ENCODE data around the gene ABLIM2. TPM values are rescaled to one million over a fixed set of nuclear protein-coding genes. Genes with fewer than 3 reads are reported as not detected.

The ABLIM2 gene
- total RNA-seq, 1 experiment from 2014 or later, result 6.1 TPM

GRCh38 chr4:7983296-7983695 is 175.3 kb downstream of the ABLIM2 start:
- POLR2A ChIA-PET, result no interaction called here
- no peaks in the 10 kb centered on the region for H3K27me3 ChIP-seq (ENCODE audit: insufficient read depth, low read length)
- no peak overlapping the region for H2AFZ ChIP-seq (ENCODE audit: low read depth, low read length, poor library complexity, severe bottlenecking)
- peaks cover 13 to 18% of the 10 kb centered on the region in 2 experiments for H3K4me1 ChIP-seq (ENCODE audit: control insufficient read depth in 1 of 2, insufficient read depth in 2 of 2, low read length in 2 of 2)
- no peaks in the 10 kb centered on the region for H4K20me1 ChIP-seq (ENCODE audit: insufficient read depth)
- no peaks in the 10 kb centered on the region for H3K9me2 ChIP-seq (ENCODE audit: insufficient read depth)
- no peak overlapping the region for H3K4me2 ChIP-seq (ENCODE audit: low read length)
- RAD21 ChIA-PET (ENCODE audit: low non-redundant PET in 1 of 2, low total read pairs in 2 of 2, uncharacterized antibody in 2 of 2, unreplicated experiment in 2 of 2), result interaction anchor here in 1 of 2 experiments (0.6 kb wide), 1 partner anchor 142 kb away, joined by 3 read pairs; no protein-coding TSS in a partner anchor
- no peak for TF ChIP-seq SP1 (IDR thresholded peaks at IDR 0.05; ENCODE audit: low read depth)
- no peak for TF ChIP-seq POLR2A (IDR thresholded peaks at IDR 0.05; ENCODE audit: borderline replicate concordance, extremely low read depth, insufficient read depth, insufficient read length)
- TF ChIP-seq EZH2phosphoT487 (IDR thresholded peaks at IDR 0.05; ENCODE audit: borderline replicate concordance), result no peak
- no peak for TF ChIP-seq CEBPB (IDR thresholded peaks at IDR 0.05; ENCODE audit: low read depth)
- no peak for TF ChIP-seq POLR2AphosphoS5 (IDR thresholded peaks at IDR 0.05; ENCODE audit: low read depth, low read length)
- TF ChIP-seq SIN3A (IDR thresholded peaks at IDR 0.05; ENCODE audit: low read depth), result no peak
- no peak overlapping the region for H3K9ac ChIP-seq (ENCODE audit: low read length)
- no peaks in the 10 kb centered on the region for H3K36me3 ChIP-seq (ENCODE audit: control insufficient read depth in 1 of 2, insufficient read depth in 2 of 2, low read length in 2 of 2)
- BruUV-seq (replicated peaks), result no TSS peak
- intact Hi-C loops (cut with micrococcal nuclease), result no loop called here
- CTCF ChIA-PET, result interaction anchor here (6.8 kb wide), 1 partner anchor 179 kb away, joined by 82 read pairs; no protein-coding TSS in a partner anchor
- no peaks in the 10 kb centered on the region for H3K79me2 ChIP-seq (ENCODE audit: insufficient read depth, low read length)
- no peak for DNase-seq (ENCODE audit: low read depth, low spot score)
- H3K4me3 ChIP-seq (replicated peaks in 1 of 2; ENCODE audit: low read depth in 1 of 2, low read length in 2 of 2), result no peak overlapping the region
- ATAC-seq, result no peak
- H3K27ac ChIP-seq (ENCODE audit: low read depth, low read length), result no peak overlapping the region
- H3K9me3 ChIP-seq (ENCODE audit: control insufficient read depth in 1 of 2, insufficient read depth in 1 of 2, low read depth in 1 of 2, low read length in 2 of 2), result no peaks in the 10 kb centered on the region

- DNase-seq (ENCODE audit: low read depth, low spot score) (no peak), ATAC-seq (no peak)
- no peaks in the 10 kb centered on the region for H4K20me1 ChIP-seq (ENCODE audit: insufficient read depth)
- BruUV-seq (replicated peaks), result no TSS peak
- H3K79me2 ChIP-seq (ENCODE audit: insufficient read depth, low read length), result no peaks in the 10 kb centered on the region
- H3K4me1 ChIP-seq (ENCODE audit: control insufficient read depth in 1 of 2, insufficient read depth in 2 of 2, low read length in 2 of 2), result peaks cover 19 to 28% of the 10 kb centered on the region in 2 experiments
- ChIA-PET RAD21 (ENCODE audit: low non-redundant PET in 1 of 2, low total read pairs in 2 of 2, uncharacterized antibody in 2 of 2, unreplicated experiment in 2 of 2) (no interaction called here), CTCF (interaction anchor here (1.2 kb wide), 1 partner anchor 8 kb away, joined by 3 read pairs; no protein-coding TSS in a partner anchor), POLR2A (no interaction called here)
- no peak overlapping the region for H2AFZ ChIP-seq (ENCODE audit: low read depth, low read length, poor library complexity, severe bottlenecking)
- H3K9ac ChIP-seq (ENCODE audit: low read length), result no peak overlapping the region
- no peaks in the 10 kb centered on the region for H3K27me3 ChIP-seq (ENCODE audit: insufficient read depth, low read length)
- intact Hi-C loops (cut with micrococcal nuclease), result no loop called here
- H3K4me2 ChIP-seq (ENCODE audit: low read length), result no peak overlapping the region
- no peak overlapping the region for H3K4me3 ChIP-seq (replicated peaks in 1 of 2; ENCODE audit: low read depth in 1 of 2, low read length in 2 of 2)
- H3K36me3 ChIP-seq (ENCODE audit: control insufficient read depth in 1 of 2, insufficient read depth in 2 of 2, low read length in 2 of 2), result no peaks in the 10 kb centered on the region
- TF ChIP-seq EZH2phosphoT487 (IDR thresholded peaks at IDR 0.05; ENCODE audit: borderline replicate concordance) (no peak), FOSL1 (IDR thresholded peaks at IDR 0.05; ENCODE audit: low read depth) (no peak), TCF7L2 (IDR thresholded peaks at IDR 0.05; ENCODE audit: borderline replicate concordance, extremely low read depth, insufficient read depth, insufficient read length) (no peak), POLR2A (IDR thresholded peaks at IDR 0.05; ENCODE audit: borderline replicate concordance, extremely low read depth, insufficient read depth, insufficient read length) (no peak), ZBTB33 (IDR thresholded peaks at IDR 0.05; ENCODE audit: extremely low read depth, insufficient replicate concordance, low read length) (no peak), RAD21 (IDR thresholded peaks at IDR 0.05; ENCODE audit: low read depth) (no peak)
- no peak overlapping the region for H3K27ac ChIP-seq (ENCODE audit: low read depth, low read length)
- no peaks in the 10 kb centered on the region for H3K9me2 ChIP-seq (ENCODE audit: insufficient read depth)
- no peaks in the 10 kb centered on the region for H3K9me3 ChIP-seq (ENCODE audit: control insufficient read depth in 1 of 2, insufficient read depth in 1 of 2, low read depth in 1 of 2, low read length in 2 of 2)
Observed at GRCh38 chr4:7981738-7982394, 176.7 kb downstream of the ABLIM2 start.
